Epithelial cell of proximal tubule (primary cell): ENCODE results near the gene ICAM4. TPM values are rescaled to one million over a fixed set of nuclear protein-coding genes. Genes with fewer than 3 reads are reported as not detected.

ENCODE experiments used
- DNase-seq: peaks from one replicate; pipeline ENCODE4 v3.0.0-alpha.2; 2011; ENCODE audit warnings: low read depth
- H3K4me3 ChIP-seq: 2 replicates; pipeline ENCODE4 v1.5.1; 2011; ENCODE audit warnings: low read depth, mild to moderate bottlenecking, low read length
- CTCF ChIP-seq: conservative IDR thresholded peaks from 2 replicates; pipeline ENCODE4 v1.5.1; 2012; ENCODE audit warnings: low read depth, mild to moderate bottlenecking, low read length
- total RNA-seq: library from RNA; depleted of rRNA; stranded (reverse); fragments of >200 nt; gene quantifications from 2 replicates; pipeline ENCODE4 v1.2.3, GENCODE V29; 2015

ICAM4 gene
- total RNA-seq, 1 donor from 2014 or later = not detected

DNA sequence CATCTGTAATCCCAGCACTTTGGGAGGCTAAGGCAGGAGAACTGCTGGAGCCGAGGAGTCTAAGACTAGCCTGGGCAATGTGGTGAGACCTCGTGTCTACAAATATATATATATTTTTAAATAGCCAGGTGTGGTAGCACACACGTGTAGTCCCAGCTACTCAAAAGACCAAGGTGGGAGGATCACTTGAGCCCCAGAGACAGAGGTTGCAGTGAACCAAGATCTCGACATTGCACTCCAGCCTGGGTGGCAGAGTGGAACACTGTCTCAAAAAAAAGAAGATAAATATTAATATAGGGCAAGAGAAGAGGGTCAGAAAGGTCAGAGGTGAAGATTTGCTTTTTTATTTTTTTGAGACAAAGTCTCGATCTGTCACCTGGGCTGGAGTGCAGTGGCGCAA is 40.2 kb upstream of the ICAM4 start:
- DNase-seq = no peak
- no peak for TF ChIP-seq CTCF
- H3K4me3 ChIP-seq = no peak overlapping the region

GRCh38 chr19:10251792-10252694 is 34.7 kb upstream of the ICAM4 start, which contains the start of gene MRPL4:
Gene MRPL4, plus strand, starts transcription at chr19:10252214. Its CDS starts 40 bp downstream, at chr19:10252254.
- DNase-seq = peak; percentile 92
- TF ChIP-seq CTCF = no peak
- peak within 1 kb of the TSS; percentile 89 for H3K4me3 ChIP-seq

DNA sequence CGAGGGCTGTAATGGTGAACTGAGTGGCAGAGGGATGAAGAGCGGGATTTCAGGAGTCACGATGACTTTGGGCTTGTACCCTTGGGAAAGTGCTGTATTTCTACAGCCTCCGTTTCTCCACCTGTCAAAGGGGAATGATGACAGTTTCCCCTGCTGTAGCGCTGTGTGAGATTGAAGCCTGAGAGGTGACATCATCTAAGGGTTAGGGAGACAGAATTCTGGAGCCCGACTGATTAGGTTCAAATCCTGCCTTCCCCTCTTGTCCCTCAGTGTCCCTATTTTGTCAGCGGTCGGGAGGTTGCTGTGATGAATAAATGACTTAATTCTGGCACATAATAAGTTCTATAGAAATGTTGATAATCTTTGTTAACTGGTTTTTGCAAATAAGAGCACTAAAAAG is 34.0 kb upstream of the ICAM4 start:
- H3K4me3 ChIP-seq = peak overlapping the region; percentile 89
- TF ChIP-seq CTCF = no peak
- DNase-seq = no peak

DNA sequence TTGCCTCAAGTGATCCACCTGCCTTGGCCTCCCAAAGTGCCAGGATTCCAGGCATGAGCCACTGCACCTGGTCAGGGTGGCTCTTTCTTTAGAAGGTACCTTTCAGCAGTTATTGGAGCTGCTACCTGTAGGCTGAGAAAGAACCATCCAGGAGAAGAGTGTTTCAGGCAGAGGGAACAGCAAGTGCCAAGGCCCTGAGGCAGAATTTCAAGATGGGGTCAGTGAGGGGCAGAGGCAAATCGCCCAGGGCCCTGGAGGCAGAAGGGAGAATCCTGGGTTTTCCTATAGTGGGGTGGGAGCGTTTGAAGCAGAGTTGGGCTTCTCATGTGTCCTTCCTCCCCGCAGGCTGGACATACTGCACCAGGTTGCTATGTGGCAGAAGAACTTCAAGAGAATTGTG is 32.5 kb upstream of the ICAM4 start:
- no peak for DNase-seq
- H3K4me3 ChIP-seq = no peak overlapping the region
- no peak for TF ChIP-seq CTCF

- TF ChIP-seq CTCF = no peak
- no peak for DNase-seq
Measured at GRCh38 chr19:10255358-10255757, 31.4 kb upstream of the ICAM4 start.

DNA sequence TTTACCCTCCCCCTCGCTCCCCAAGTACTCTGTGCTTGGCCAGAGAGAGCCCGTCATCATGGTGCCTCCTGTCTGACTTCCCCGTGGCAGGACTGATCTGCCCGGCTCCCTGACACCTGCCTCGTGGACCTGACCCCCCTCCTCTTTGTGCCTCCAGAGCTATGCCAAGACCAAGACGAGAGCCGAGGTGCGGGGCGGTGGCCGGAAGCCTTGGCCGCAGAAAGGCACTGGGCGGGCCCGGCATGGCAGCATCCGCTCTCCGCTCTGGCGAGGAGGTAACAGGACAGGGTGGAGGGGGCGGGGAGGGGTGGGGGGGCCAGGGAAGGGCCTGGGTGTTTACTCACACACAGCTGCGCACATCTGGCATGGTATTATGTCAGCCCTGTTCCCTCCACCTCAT is 30.2 kb upstream of the ICAM4 start:
- no peak for TF ChIP-seq CTCF
- no peak for DNase-seq
- no peak overlapping the region for H3K4me3 ChIP-seq

More at GRCh38 chr19:10255358-10255757, 31.4 kb upstream of the ICAM4 start:
- H3K4me3 ChIP-seq = no peak overlapping the region

- H3K4me3 ChIP-seq = no peak overlapping the region
- TF ChIP-seq CTCF = no peak
- no peak for DNase-seq
Measured at GRCh38 chr19:10256970-10257615, 29.7 kb upstream of the ICAM4 start.
